Neural progenitor cell (in vitro differentiated cells): Measurements from ENCODE around the gene FZD4. TPM values are rescaled to one million over a fixed set of nuclear protein-coding genes. Genes with fewer than 3 reads are reported as not detected.

Experiments used
- DNase-seq: peaks from one replicate; pipeline ENCODE4 v3.0.0-alpha.2; 2016; ENCODE audit warnings: low spot score
- H2AFZ ChIP-seq: fragments of 200-600 bp; sonication (generic); replicated peaks from 2 replicates; pipeline ENCODE4 v1.6.1; 2016; ENCODE audit warnings: antibody characterized with exemption
- H3F3A ChIP-seq: fragments of 200-600 bp; sonication (generic); 2 replicates; pipeline ENCODE4 v1.6.1; 2016; ENCODE audit warnings: antibody characterized with exemption, low read depth
- H3K27ac ChIP-seq: fragments of 200-600 bp; sonication (generic); 2 replicates; pipeline ENCODE4 v1.5.1; 2016; ENCODE audit warnings: mild to moderate bottlenecking
- H3K27me3 ChIP-seq: fragments of 200-600 bp; sonication (generic); 2 replicates; pipeline ENCODE4 v1.6.1; 2016; ENCODE audit warnings: mild to moderate bottlenecking, moderate library complexity
- H3K36me3 ChIP-seq: fragments of 200-600 bp; sonication (generic); 2 replicates; pipeline ENCODE4 v1.5.1; 2016
- H3K4me1 ChIP-seq: fragments of 200-600 bp; sonication (generic); 2 replicates; pipeline ENCODE4 v1.6.1; 2016; ENCODE audit warnings: mixed run types
- H3K4me2 ChIP-seq: fragments of 200-600 bp; sonication (generic); 2 replicates; pipeline ENCODE4 v1.6.1; 2016
- H3K4me3 ChIP-seq: fragments of 200-600 bp; sonication (generic); 2 replicates; pipeline ENCODE4 v1.5.1; 2016
- H3K79me2 ChIP-seq: fragments of 200-600 bp; sonication (generic); 2 replicates; pipeline ENCODE4 v1.6.1; 2016; ENCODE audit warnings: low read depth
- H3K9ac ChIP-seq: fragments of 200-600 bp; sonication (generic); 2 replicates; pipeline ENCODE4 v1.6.1; 2016
- H3K9me3 ChIP-seq: fragments of 200-600 bp; sonication (generic); 2 replicates; pipeline ENCODE4 v1.5.1; 2016; ENCODE audit warnings: low read depth
- H4K20me1 ChIP-seq: fragments of 200-600 bp; sonication (generic); 2 replicates; pipeline ENCODE4 v1.6.1; 2016; ENCODE audit warnings: low read depth
- H3K27ac Mint-ChIP-seq: 3 replicates; pipeline ENCODE4 v1.8.0; 2021; ENCODE audit warnings: mixed read lengths
- H3K27me3 Mint-ChIP-seq: 2 replicates; pipeline ENCODE4 v1.8.0; 2022; ENCODE audit warnings: low read depth, mild to moderate bottlenecking, inconsistent platforms, moderate library complexity, mixed read lengths; ENCODE audit not compliant: insufficient read depth
- H3K36me3 Mint-ChIP-seq: 3 replicates; pipeline ENCODE4 v1.8.0; 2021; ENCODE audit warnings: mixed read lengths
- H3K4me1 Mint-ChIP-seq: 3 replicates; pipeline ENCODE4 v1.8.0; 2021; ENCODE audit warnings: mixed read lengths
- H3K4me3 Mint-ChIP-seq: 3 replicates; pipeline ENCODE4 v1.8.0; 2021; ENCODE audit warnings: mild to moderate bottlenecking, moderate library complexity, mixed read lengths
- H3K9me3 Mint-ChIP-seq: 3 replicates; pipeline ENCODE4 v1.8.0; 2020; ENCODE audit warnings: mixed read lengths
- EZH2 ChIP-seq: fragments of 200-600 bp; sonication (generic); IDR thresholded peaks from 2 replicates; pipeline ENCODE4 v1.6.1; 2017; ENCODE audit warnings: antibody characterized with exemption, mild to moderate bottlenecking, moderate library complexity
- EZH2phosphoT487 ChIP-seq: fragments of 200-600 bp; sonication (generic); IDR thresholded peaks from 2 replicates; pipeline ENCODE4 v1.6.1; 2017; ENCODE audit warnings: antibody characterized with exemption
- total RNA-seq: library from RNA; depleted of rRNA; stranded (reverse); fragments of >200 nt; gene quantifications from 2 replicates; pipeline ENCODE4 v1.2.3, GENCODE V29; 2015; ENCODE audit warnings: low replicate concordance
- TF ChIP-seq, protein P1 (sequence below): fragments of 200-600 bp; sonication (generic); IDR thresholded peaks from 2 replicates; pipeline ENCODE4 v1.5.1; 2017; ENCODE audit warnings: antibody characterized with exemption, mild to moderate bottlenecking

The FZD4 gene
- total RNA-seq, 1 donor from 2014 or later = 5.8 TPM

DNA sequence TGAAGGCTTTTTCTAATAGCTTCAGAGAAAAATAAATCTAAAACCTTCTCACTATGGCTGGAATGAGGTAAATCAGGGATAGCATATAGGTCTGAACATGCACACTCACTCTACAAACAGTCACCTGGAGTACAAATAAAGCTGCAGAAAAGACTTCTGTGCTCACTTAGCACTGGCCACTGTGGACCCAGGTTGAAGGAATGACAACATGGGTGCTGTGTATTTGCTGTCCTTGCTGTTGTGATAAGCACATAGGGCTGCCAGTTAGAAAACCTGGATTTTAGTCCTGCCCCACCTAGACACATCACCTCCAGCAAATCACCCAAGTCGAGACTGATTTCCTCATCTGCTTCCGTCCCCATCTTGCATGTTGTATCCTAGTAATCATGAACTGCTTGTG, 51.2 kb downstream of the FZD4 start:
- H2AFZ ChIP-seq = no peak overlapping the region
- H3K4me3 ChIP-seq = no peak overlapping the region
- no peaks in the 10 kb centered on the region for H3K36me3 ChIP-seq
- no peaks in the 10 kb centered on the region for H4K20me1 ChIP-seq
- no peaks in the 10 kb centered on the region for H3F3A ChIP-seq
- Mint-ChIP-seq H3K4me1 (no peaks in the 10 kb centered on the region), H3K27me3 (peaks cover 6% of the 10 kb centered on the region), H3K9me3 (no peaks in the 10 kb centered on the region), H3K36me3 (no peaks in the 10 kb centered on the region), H3K4me3 (no peak overlapping the region), H3K27ac (no peak overlapping the region)
- no peaks in the 10 kb centered on the region for H3K27me3 ChIP-seq
- H3K4me2 ChIP-seq = no peak overlapping the region
- no peaks in the 10 kb centered on the region for H3K79me2 ChIP-seq
- H3K9me3 ChIP-seq = no peaks in the 10 kb centered on the region
- H3K9ac ChIP-seq = no peak overlapping the region
- no peak for DNase-seq
- H3K27ac ChIP-seq = no peak overlapping the region
- TF ChIP-seq, protein P1, sequence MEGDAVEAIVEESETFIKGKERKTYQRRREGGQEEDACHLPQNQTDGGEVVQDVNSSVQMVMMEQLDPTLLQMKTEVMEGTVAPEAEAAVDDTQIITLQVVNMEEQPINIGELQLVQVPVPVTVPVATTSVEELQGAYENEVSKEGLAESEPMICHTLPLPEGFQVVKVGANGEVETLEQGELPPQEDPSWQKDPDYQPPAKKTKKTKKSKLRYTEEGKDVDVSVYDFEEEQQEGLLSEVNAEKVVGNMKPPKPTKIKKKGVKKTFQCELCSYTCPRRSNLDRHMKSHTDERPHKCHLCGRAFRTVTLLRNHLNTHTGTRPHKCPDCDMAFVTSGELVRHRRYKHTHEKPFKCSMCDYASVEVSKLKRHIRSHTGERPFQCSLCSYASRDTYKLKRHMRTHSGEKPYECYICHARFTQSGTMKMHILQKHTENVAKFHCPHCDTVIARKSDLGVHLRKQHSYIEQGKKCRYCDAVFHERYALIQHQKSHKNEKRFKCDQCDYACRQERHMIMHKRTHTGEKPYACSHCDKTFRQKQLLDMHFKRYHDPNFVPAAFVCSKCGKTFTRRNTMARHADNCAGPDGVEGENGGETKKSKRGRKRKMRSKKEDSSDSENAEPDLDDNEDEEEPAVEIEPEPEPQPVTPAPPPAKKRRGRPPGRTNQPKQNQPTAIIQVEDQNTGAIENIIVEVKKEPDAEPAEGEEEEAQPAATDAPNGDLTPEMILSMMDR = no peak
- TF ChIP-seq EZH2 (no peak), EZH2phosphoT487 (no peak)
- no peaks in the 10 kb centered on the region for H3K4me1 ChIP-seq

DNA sequence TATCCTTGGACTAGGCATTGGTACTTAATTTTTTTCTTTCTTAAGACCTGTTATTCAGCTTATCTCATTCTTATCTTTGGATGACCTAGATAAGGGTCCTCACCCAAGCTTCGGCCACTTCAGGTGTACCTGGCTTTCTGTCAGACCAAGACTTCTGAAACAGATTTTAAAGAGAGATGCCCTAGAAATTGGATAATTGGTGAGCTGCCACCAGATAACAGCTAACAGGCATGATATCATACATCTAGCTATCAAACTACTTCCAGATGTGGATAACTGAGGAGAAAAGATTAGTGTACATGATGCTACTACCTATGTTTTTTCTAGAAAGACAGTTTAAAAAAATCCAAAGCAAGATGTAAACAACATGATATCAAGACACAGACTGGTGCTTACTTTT, 52.9 kb downstream of the FZD4 start:
- no peak overlapping the region for H3K27ac ChIP-seq
- no peak for TF ChIP-seq EZH2
- no peak for TF ChIP-seq EZH2phosphoT487
- TF ChIP-seq, protein P1 = no peak
- no peak overlapping the region for H3K27ac Mint-ChIP-seq
- H3K4me3 Mint-ChIP-seq = no peak overlapping the region
- H3K27me3 Mint-ChIP-seq = peaks cover 3% of the 10 kb centered on the region
- no peaks in the 10 kb centered on the region for H3K79me2 ChIP-seq
- no peaks in the 10 kb centered on the region for H3K4me1 Mint-ChIP-seq
- H3K9me3 Mint-ChIP-seq = no peaks in the 10 kb centered on the region
- no peaks in the 10 kb centered on the region for H4K20me1 ChIP-seq
- H3K4me3 ChIP-seq = no peak overlapping the region
- no peaks in the 10 kb centered on the region for H3K27me3 ChIP-seq
- no peaks in the 10 kb centered on the region for H3K4me1 ChIP-seq
- no peaks in the 10 kb centered on the region for H3F3A ChIP-seq
- no peak overlapping the region for H2AFZ ChIP-seq
- no peak overlapping the region for H3K9ac ChIP-seq
- no peaks in the 10 kb centered on the region for H3K9me3 ChIP-seq
- no peaks in the 10 kb centered on the region for H3K36me3 ChIP-seq
- DNase-seq = no peak
- H3K4me2 ChIP-seq = no peak overlapping the region
- no peaks in the 10 kb centered on the region for H3K36me3 Mint-ChIP-seq

DNA sequence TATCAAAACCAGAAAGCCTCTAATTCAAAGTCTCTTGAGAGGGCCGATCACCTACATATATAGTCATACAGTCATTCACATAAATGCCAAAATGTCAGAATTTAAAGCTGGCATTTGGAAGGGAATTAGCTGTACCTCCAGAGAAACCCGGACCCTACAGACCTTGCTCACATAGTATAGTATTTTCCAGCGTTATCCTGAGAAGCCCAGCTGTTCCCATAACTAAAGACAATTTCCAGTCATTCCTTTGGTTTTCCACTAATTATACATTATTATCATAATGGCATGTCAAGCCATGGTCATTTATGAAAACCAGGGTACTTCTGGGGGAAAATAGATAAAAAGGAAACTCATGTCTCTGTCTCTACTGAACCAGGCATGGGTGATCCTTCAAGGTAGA, 53.6 kb downstream of the FZD4 start:
- H2AFZ ChIP-seq = no peak overlapping the region
- Mint-ChIP-seq H3K4me3 (no peak overlapping the region), H3K9me3 (no peaks in the 10 kb centered on the region), H3K27ac (no peak overlapping the region), H3K36me3 (no peaks in the 10 kb centered on the region), H3K4me1 (no peaks in the 10 kb centered on the region), H3K27me3 (peaks cover 3% of the 10 kb centered on the region)
- no peaks in the 10 kb centered on the region for H3K27me3 ChIP-seq
- no peaks in the 10 kb centered on the region for H4K20me1 ChIP-seq
- H3K79me2 ChIP-seq = no peaks in the 10 kb centered on the region
- H3K9me3 ChIP-seq = no peaks in the 10 kb centered on the region
- H3K4me3 ChIP-seq = no peak overlapping the region
- no peaks in the 10 kb centered on the region for H3K36me3 ChIP-seq
- no peak overlapping the region for H3K4me2 ChIP-seq
- H3F3A ChIP-seq = no peaks in the 10 kb centered on the region
- TF ChIP-seq EZH2 (no peak), EZH2phosphoT487 (no peak)
- TF ChIP-seq, protein P1 = no peak
- H3K9ac ChIP-seq = no peak overlapping the region
- no peak for DNase-seq
- H3K27ac ChIP-seq = no peak overlapping the region
- no peaks in the 10 kb centered on the region for H3K4me1 ChIP-seq
